ENCODE results near the gene VPS36. TPM values are rescaled to one million over a fixed set of nuclear protein-coding genes. Genes with fewer than 3 reads are reported as not detected.

The VPS36 gene
- total and polyA plus RNA-seq, 12 donors = 14.4 to 36.5 (median 32.2) TPM

DNA sequence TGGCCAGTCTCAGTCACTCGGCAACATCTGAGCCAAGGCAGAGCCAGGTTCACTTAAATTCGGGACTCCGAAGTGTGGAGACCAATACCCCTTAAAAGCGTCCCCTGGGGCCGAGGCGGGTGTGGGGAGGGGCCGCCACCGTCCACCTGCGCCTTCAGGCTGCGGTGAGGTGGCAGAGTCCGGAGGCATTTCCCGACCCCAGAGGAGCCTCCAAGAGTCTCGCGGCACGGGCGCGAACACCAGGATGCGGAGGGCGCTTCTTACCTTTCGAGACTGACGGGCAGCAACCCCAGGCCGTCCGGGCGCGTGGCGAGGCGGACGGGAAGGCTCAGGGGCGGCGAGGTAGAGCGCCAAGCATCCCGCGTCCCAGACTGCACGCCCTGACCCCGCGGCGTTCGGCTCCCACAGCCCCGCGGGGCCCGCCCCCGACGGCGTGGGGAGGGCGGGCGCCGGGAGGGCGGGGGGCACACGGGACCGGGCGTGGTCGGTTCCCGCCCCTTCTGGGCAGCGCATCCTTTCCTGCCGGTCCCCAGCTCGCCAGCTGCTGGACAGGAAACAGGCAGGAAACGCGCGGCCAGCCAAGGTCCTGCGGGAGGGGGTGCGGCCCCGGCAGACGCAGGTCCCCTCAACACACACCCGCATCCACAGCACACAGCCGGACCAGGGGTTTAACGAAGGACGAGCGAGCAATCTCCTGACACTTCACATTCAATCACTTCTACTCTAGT is 44.5 kb downstream of the VPS36 start, which contains the start of gene THSD1:
TSS of gene THSD1 (minus strand) at position 406 of the 728 bp plus-strand sequence. CDS start 3,572 bp downstream, outside the sequence.
- TF ChIP-seq, protein P1, sequence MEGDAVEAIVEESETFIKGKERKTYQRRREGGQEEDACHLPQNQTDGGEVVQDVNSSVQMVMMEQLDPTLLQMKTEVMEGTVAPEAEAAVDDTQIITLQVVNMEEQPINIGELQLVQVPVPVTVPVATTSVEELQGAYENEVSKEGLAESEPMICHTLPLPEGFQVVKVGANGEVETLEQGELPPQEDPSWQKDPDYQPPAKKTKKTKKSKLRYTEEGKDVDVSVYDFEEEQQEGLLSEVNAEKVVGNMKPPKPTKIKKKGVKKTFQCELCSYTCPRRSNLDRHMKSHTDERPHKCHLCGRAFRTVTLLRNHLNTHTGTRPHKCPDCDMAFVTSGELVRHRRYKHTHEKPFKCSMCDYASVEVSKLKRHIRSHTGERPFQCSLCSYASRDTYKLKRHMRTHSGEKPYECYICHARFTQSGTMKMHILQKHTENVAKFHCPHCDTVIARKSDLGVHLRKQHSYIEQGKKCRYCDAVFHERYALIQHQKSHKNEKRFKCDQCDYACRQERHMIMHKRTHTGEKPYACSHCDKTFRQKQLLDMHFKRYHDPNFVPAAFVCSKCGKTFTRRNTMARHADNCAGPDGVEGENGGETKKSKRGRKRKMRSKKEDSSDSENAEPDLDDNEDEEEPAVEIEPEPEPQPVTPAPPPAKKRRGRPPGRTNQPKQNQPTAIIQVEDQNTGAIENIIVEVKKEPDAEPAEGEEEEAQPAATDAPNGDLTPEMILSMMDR (IDR thresholded peaks at IDR 0.05) = no peak
- Histone ChIP-seq H3K4me1 (peaks cover 0 to 36% (median 13%) of the 10 kb centered on the region in 9 donors), H3K27ac (peak within 1 kb of the TSS; percentile 61 to 92 (median 77)), H3K27me3 (peaks cover 0 to 19% (median 0%) of the 10 kb centered on the region in 7 donors), H3K36me3 (peaks cover 0 to 20% (median 0%) of the 10 kb centered on the region in 9 donors), H3K4me3 (peak within 1 kb of the TSS; percentile 43 to 82 (median 66)), H3K9me3 (no peaks in the 10 kb centered on the region)
- 1% methylated on average over 60 to 68 of the region's 68 CpGs for WGBS, 2 donors
- DNase-seq (peak; percentile 83 to 86), ATAC-seq (peak; percentile 92 to 97 (median 95))
- intact Hi-C loops (cut with DNase I) = loop anchor here in 3 of 10 donors (2.0 to 5.0 kb wide), 2 partner anchors 41 to 45 kb away; partner anchors contain the start of gene VPS36 (in 2 of the 3)

DNA sequence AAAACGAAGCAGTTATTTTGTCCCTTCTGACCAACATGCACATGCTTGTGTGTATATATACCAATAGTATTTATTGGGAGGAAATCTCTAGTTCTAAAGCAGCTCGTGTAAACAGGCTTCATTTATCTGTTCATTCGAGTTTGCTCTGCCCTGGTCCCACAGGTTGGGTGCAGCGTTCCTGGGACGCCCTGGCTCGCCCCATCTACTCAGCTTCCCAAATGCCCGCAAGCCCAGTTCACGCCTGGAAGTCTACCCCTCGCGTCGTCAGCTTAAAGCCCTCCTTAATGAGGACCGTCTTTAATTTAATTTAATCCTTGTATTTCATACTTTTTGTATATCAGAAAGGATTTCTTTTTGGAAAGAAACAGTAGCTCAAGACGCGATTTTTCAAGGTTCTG is 45.1 kb downstream of the VPS36 start:
- intact Hi-C loops (cut with DNase I) = loop anchor here in 3 of 10 donors (2.0 to 5.0 kb wide), 2 partner anchors 42 to 45 kb away; partner anchors contain the start of gene VPS36 (in 2 of the 3)
- no peak for DNase-seq
- WGBS, 2 donors = 12 to 16% methylated on average over 14 of the region's 14 CpGs
- ATAC-seq = peak in 6 of 8 donors; percentile 18 to 51 (median 41)
- Histone ChIP-seq H3K4me3 (peak overlapping the region; percentile 43 to 82 (median 66)), H3K27me3 (peaks cover 0 to 19% (median 0%) of the 10 kb centered on the region in 7 donors), H3K27ac (peak overlapping the region; percentile 61 to 92 (median 77)), H3K4me1 (peaks cover 0 to 36% (median 13%) of the 10 kb centered on the region in 9 donors), H3K9me3 (no peaks in the 10 kb centered on the region), H3K36me3 (peaks cover 0 to 20% (median 0%) of the 10 kb centered on the region in 9 donors)
- TF ChIP-seq, protein P1 (IDR thresholded peaks at IDR 0.05) = no peak

DNA sequence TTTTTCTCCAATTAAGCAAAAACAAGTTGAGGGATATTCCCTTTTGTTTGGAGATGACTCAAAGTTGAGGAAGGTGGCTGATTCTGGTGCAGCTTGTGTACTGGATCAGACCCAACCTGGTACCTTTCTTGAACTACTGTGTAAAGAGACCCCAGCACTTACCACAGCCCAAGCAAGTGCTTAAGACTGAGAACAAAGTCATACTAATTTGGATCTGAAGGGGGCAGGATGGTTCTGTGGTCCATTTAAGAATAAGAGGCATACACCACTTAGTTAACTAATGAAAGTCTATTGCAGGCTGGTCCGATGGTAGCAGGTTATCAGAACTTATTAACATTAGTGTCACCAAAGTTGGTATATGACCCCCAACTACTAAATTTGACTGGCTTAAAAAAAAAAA is 50.7 kb downstream of the VPS36 start:
- H3K27ac ChIP-seq = no peak overlapping the region
- WGBS, 2 donors = 63 to 83% methylated on average over 1 of the region's 1 CpG
- peaks cover 0 to 71% (median 22%) of the 10 kb centered on the region in 9 donors for H3K4me1 ChIP-seq
- peaks cover 0 to 59% (median 16%) of the 10 kb centered on the region in 9 donors for H3K36me3 ChIP-seq
- DNase-seq = no peak
- intact Hi-C loops (cut with DNase I) = loop anchor here in 2 of 10 donors (2.0 to 5.0 kb wide), 2 partner anchors 51 to 53 kb away; partner anchors contain the start of gene VPS36 (in 2 of the 2)
- no peak overlapping the region for H3K4me3 ChIP-seq
- H3K27me3 ChIP-seq = no peaks in the 10 kb centered on the region
- no peaks in the 10 kb centered on the region for H3K9me3 ChIP-seq
- ATAC-seq = peak in 2 of 8 donors; percentile 41 to 56
- TF ChIP-seq, protein P1 (IDR thresholded peaks at IDR 0.05) = peak in 6 of 9 donors; percentile 6 to 45 (median 25)

DNA sequence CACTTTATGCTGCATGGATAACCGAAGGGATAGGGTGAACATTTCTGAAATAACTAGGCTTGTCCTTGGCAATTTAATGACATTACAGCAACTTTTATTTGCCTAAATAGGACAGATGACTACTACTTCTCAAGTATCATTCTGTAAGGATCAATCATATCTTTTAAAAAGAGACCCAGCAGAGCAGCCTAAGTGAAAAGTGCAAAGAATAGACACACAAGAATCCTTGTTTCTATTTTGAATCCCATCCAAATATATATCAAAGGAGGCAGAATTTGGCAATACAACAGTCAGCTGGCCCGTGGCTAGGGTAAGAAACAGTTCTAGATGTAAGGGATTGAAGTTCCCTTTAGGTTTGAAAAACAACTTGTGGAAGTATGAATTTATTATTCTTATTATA is 51.4 kb downstream of the VPS36 start:
- WGBS, 2 donors = 38 to 56% methylated on average over 2 of the region's 2 CpGs
- intact Hi-C loops (cut with DNase I) = loop anchor here in 1 of 10 donors (2.0 kb wide), 1 partner anchor 52 kb away; the partner anchor contains the start of gene VPS36

More for the DNA sequence above, 51.4 kb downstream of the VPS36 start:
- TF ChIP-seq, protein P1 (IDR thresholded peaks at IDR 0.05) = no peak
- Histone ChIP-seq H3K4me3 (no peak overlapping the region), H3K27me3 (no peaks in the 10 kb centered on the region), H3K27ac (no peak overlapping the region), H3K9me3 (no peaks in the 10 kb centered on the region), H3K4me1 (peaks cover 0 to 76% (median 24%) of the 10 kb centered on the region in 9 donors), H3K36me3 (peaks cover 0 to 60% (median 16%) of the 10 kb centered on the region in 9 donors)
- ATAC-seq (no peak), DNase-seq (no peak)
